Tibial nerve (tissue), 4 donors: ENCODE data around the gene NAPA. TPM values are rescaled to one million over a fixed set of nuclear protein-coding genes. Genes with fewer than 3 reads are reported as not detected.

Experiments used
- DNase-seq, 2 donors: peaks; one replicate each; pipeline ENCODE4 v3.0.0-alpha.2; 2019; ENCODE audit warnings: low spot score in 2 of 2
- H3K27ac ChIP-seq, 4 donors: fragments of 200-600 bp; sonication (generic) in 3 of 4; one replicate each; pipeline ENCODE4 v1.5.1; 2017 to 2019; ENCODE audit warnings: mild to moderate bottlenecking in 1 of 4
- H3K27me3 ChIP-seq, 2 donors: fragments of 200-600 bp; sonication (generic) in 1 of 2; one replicate each; pipeline versions ENCODE4 v1.5.1 to v1.6.0; 2017 to 2019
- H3K36me3 ChIP-seq, 3 donors: fragments of 200-600 bp; sonication (generic); one replicate each; pipeline ENCODE4 v1.5.1; 2018 to 2019
- H3K4me1 ChIP-seq, 4 donors: fragments of 200-600 bp; sonication (generic) in 3 of 4; one replicate each; pipeline ENCODE4 v1.5.1; 2017 to 2019
- H3K4me3 ChIP-seq, 4 donors: fragments of 200-600 bp; sonication (generic) in 3 of 4; one replicate each; pipeline ENCODE4 v1.5.1; 2017 to 2019; ENCODE audit warnings: mild to moderate bottlenecking in 1 of 4, moderate library complexity in 1 of 4
- H3K9me3 ChIP-seq, 4 donors: fragments of 200-600 bp; sonication (generic) in 3 of 4; one replicate each; pipeline ENCODE4 v1.5.1; 2017 to 2019
- EP300 ChIP-seq, 2 donors: sonication (generic); formaldehyde crosslinking; IDR thresholded peaks; one replicate each; pipeline ENCODE4 v1.6.1; 2017; ENCODE audit warnings: antibody characterized with exemption in 2 of 2, mild to moderate bottlenecking in 1 of 2
- POLR2A ChIP-seq, 2 donors: fragments of 450-650 bp; IDR thresholded peaks; one replicate each; pipeline ENCODE4 v1.6.1; 2017; ENCODE audit warnings: antibody characterized with exemption in 2 of 2, mild to moderate bottlenecking in 2 of 2, moderate library complexity in 2 of 2
- WGBS, 2 donors: methylation state at CpG; one replicate each; pipeline ENCODE4 v1.1.5; 2018; 5-methylcytosine and 5-hydroxymethylcytosine counted together
- total RNA-seq, 4 donors: library from RNA; depleted of rRNA; stranded (reverse); fragments of >200 nt; gene quantifications; one replicate each; pipeline ENCODE4 v1.1.0, GENCODE V29; 2016
- TF ChIP-seq, protein P1 (sequence below), 5 experiments: fragments of 200-600 bp in 3 of 5; fragments of 450-650 bp in 2 of 5; sonication (generic) in 3 of 5; IDR thresholded peaks; one replicate each; pipeline ENCODE4 v1.5.1; 2016 to 2019; ENCODE audit warnings: antibody characterized with exemption in 5 of 5, mild to moderate bottlenecking in 3 of 5, moderate library complexity in 2 of 5

NAPA gene
- total RNA-seq, 4 donors from 2014 or later = 130 to 152 (median 138) TPM

DNA sequence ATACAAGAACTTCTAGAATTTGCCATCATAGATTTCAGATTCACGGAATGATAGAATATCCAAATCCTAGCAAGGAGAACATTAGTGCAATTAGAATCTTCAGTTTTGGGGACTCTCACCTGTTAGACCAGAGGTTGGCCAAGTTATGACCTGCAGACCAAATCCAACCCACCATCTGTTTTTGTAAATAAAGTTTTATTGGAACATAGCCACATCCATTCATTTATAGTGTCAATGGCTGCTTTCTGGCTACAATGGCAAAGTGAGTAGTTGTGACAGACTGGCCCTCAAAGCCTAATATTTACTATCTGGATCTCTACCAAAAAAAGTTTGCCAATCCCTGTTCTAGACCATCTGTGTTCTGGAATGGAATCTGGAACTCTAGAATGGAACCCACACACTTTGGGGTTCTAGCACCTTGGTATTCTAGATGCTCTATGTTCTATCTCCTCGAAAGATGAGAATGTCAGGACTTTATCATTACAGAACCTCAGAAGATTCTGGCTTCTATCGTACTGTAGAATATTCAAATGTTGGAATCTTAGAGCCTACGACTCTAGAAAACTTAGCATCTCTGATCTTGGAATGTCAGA is 33.3 kb downstream of the NAPA start:
- Histone ChIP-seq H3K4me1 (peaks cover 0 to 31% (median 0%) of the 10 kb centered on the region in 4 donors), H3K27me3 (peaks cover 0 to 11% of the 10 kb centered on the region in 2 donors), H3K36me3 (peaks cover 0 to 14% (median 0%) of the 10 kb centered on the region in 3 donors), H3K27ac (no peak overlapping the region), H3K4me3 (no peak overlapping the region), H3K9me3 (no peaks in the 10 kb centered on the region)
- TF ChIP-seq, protein P1, sequence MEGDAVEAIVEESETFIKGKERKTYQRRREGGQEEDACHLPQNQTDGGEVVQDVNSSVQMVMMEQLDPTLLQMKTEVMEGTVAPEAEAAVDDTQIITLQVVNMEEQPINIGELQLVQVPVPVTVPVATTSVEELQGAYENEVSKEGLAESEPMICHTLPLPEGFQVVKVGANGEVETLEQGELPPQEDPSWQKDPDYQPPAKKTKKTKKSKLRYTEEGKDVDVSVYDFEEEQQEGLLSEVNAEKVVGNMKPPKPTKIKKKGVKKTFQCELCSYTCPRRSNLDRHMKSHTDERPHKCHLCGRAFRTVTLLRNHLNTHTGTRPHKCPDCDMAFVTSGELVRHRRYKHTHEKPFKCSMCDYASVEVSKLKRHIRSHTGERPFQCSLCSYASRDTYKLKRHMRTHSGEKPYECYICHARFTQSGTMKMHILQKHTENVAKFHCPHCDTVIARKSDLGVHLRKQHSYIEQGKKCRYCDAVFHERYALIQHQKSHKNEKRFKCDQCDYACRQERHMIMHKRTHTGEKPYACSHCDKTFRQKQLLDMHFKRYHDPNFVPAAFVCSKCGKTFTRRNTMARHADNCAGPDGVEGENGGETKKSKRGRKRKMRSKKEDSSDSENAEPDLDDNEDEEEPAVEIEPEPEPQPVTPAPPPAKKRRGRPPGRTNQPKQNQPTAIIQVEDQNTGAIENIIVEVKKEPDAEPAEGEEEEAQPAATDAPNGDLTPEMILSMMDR (IDR thresholded peaks at IDR 0.05) = no peak
- TF ChIP-seq EP300 (IDR thresholded peaks at IDR 0.05) = no peak
- no peak for TF ChIP-seq POLR2A (IDR thresholded peaks at IDR 0.05)
- no peak for DNase-seq
- WGBS, 2 donors = 93 to 95% methylated on average over 4 of the region's 4 CpGs

DNA sequence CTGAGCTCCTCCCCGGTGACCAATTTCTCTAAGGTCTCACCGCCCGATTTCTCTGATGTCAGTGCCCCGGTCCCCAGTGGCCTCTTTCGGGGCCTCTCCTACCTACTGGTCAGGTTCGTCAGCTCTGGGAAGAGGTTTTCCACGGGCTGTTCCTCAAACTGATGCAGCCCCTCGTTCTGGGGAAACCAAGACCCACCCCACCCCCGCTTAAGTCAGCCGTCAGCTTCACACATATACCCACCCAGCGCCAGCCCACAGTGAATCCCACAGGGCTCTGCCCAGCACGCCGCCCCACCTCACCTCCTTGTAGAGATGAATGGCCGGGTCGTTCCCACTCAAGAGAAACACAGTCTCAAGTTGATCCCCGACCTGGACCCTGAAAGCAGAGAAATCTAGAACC is 34.2 kb downstream of the NAPA start:
- WGBS, 2 donors = 81 to 87% methylated on average over 16 of the region's 16 CpGs
- no peak overlapping the region for H3K27ac ChIP-seq
- TF ChIP-seq POLR2A (IDR thresholded peaks at IDR 0.05) (no peak), EP300 (IDR thresholded peaks at IDR 0.05) (no peak)
- TF ChIP-seq, protein P1 (IDR thresholded peaks at IDR 0.05) = no peak
- peaks cover 0 to 15% (median 0%) of the 10 kb centered on the region in 3 donors for H3K36me3 ChIP-seq
- no peak for DNase-seq
- H3K4me3 ChIP-seq = no peak overlapping the region
- H3K27me3 ChIP-seq = peaks cover 0 to 11% of the 10 kb centered on the region in 2 donors
- H3K4me1 ChIP-seq = peaks cover 0 to 31% (median 0%) of the 10 kb centered on the region in 4 donors
- no peaks in the 10 kb centered on the region for H3K9me3 ChIP-seq

DNA sequence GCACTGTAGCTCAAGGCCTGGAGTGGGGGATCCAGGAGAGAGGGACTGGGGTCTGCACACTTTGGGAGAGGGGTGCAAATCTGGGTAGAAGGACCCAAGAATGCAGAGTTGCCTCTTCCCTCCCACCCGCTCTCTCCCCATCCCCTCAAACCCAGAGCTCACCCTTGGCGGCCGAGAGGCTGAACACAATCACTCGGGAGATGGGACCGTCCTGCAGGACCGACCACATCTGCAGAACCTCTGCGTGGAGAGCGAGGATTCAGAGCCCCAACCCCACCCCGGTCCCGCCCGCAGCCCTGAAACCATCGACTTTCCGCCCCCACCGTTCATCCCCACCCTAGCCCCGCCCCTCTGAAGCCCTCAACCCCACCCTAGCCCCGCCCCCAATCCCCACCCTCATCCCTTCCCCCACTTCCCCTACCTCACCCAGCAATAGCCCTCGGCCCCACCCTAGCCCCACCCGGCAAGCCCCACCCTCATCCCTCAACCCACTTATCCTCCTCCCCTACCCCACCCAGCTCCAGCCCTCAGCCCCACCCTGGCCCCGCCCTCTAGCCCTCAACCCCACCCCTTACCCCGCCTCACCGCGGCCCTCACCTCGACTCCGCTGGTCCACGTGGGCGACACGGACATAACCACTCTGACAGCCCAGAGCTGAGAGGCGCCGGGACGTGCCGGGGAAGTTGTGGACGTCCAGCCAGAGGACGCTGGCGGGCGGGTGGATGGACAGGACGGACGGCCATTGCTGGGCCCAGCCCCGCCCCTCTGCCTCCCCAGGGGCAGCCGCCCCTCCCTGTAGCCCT is 35.0 kb downstream of the NAPA start:
- H3K4me1 ChIP-seq = peaks cover 0 to 27% (median 0%) of the 10 kb centered on the region in 4 donors
- peaks cover 0 to 11% of the 10 kb centered on the region in 2 donors for H3K27me3 ChIP-seq
- H3K36me3 ChIP-seq = peaks cover 0 to 21% (median 0%) of the 10 kb centered on the region in 3 donors
- H3K9me3 ChIP-seq = no peaks in the 10 kb centered on the region
- WGBS, 2 donors = 13 to 19% methylated on average over 28 to 34 of the region's 39 CpGs
- TF ChIP-seq POLR2A (IDR thresholded peaks at IDR 0.05) (no peak), EP300 (IDR thresholded peaks at IDR 0.05) (no peak)
- TF ChIP-seq, protein P1 (IDR thresholded peaks at IDR 0.05) = no peak
- H3K27ac ChIP-seq = no peak overlapping the region
- DNase-seq = no peak
- peak overlapping the region in 1 of 4 donors; percentile 22 for H3K4me3 ChIP-seq

DNA sequence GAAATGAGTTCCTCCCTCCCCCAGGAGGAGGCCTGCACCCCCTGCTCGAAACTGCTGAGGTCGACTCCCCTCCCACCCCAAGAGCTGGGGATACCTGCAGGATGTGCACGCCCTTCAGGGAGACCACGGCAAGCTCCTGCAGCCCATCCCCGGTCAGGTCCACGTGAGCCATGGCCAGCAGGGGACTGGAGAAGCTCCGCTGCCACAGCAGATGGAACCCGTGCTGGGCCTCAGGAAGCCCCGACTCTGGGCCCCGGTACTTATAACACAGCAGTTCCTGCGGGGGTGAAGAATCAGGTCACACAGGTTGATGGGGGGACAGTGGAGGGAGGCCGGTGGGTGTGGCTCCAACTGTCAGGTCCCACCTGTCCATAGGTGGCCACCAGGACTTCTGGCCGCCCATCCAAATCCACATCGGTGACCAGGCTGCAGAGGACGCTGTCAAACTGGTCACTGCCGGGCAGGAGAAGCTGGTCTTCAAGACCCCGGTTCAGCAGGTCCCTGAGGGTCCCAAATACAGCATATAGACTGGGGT is 38.4 kb downstream of the NAPA start:
- no peak for TF ChIP-seq EP300 (IDR thresholded peaks at IDR 0.05)
- TF ChIP-seq POLR2A (IDR thresholded peaks at IDR 0.05) = no peak
- TF ChIP-seq, protein P1 (IDR thresholded peaks at IDR 0.05) = no peak
- no peaks in the 10 kb centered on the region for H3K9me3 ChIP-seq
- peaks cover 0 to 40% of the 10 kb centered on the region in 2 donors for H3K27me3 ChIP-seq
- no peak overlapping the region for H3K27ac ChIP-seq
- peaks cover 0 to 21% (median 0%) of the 10 kb centered on the region in 3 donors for H3K36me3 ChIP-seq
- no peak overlapping the region for H3K4me3 ChIP-seq
- 82 to 85% methylated on average over 15 to 17 of the region's 17 CpGs for WGBS, 2 donors
- no peak for DNase-seq
- peaks cover 0 to 23% (median 3%) of the 10 kb centered on the region in 4 donors for H3K4me1 ChIP-seq

DNA sequence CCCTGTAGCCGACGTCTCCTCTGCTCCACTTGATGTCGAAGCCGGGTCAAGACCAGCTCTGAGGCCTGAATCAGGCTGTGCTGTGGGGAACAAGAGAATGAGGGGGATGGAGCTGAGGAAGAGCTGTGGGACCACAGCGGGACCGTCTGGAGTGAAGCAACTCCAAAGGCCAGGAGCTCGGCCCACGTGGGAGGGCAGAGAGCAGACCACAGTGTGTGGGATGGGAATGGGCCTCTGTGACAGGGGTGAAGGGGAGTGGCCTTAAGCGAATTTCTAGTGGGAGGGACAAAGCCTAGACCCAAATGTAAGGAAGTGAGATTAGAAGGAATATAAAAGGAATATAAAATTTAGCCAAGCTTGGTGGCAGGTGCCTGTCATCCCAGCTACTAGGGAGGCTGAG is 39.4 kb downstream of the NAPA start:
- Histone ChIP-seq H3K27ac (no peak overlapping the region), H3K27me3 (peaks cover 0 to 50% of the 10 kb centered on the region in 2 donors), H3K9me3 (no peaks in the 10 kb centered on the region), H3K4me3 (no peak overlapping the region), H3K36me3 (peaks cover 0 to 21% (median 0%) of the 10 kb centered on the region in 3 donors), H3K4me1 (peaks cover 0 to 26% (median 4%) of the 10 kb centered on the region in 4 donors)
- TF ChIP-seq POLR2A (IDR thresholded peaks at IDR 0.05) (no peak), EP300 (IDR thresholded peaks at IDR 0.05) (no peak)
- TF ChIP-seq, protein P1 (IDR thresholded peaks at IDR 0.05) = no peak
- DNase-seq = no peak
- 44 to 47% methylated on average over 9 of the region's 9 CpGs for WGBS, 2 donors
